Gastrocnemius medialis (tissue), 4 donors: ENCODE measurements around the gene CD79B. TPM values are rescaled to one million over a fixed set of nuclear protein-coding genes. Genes with fewer than 3 reads are reported as not detected.
"Not testable (repeated sequence)": the region's sequence is repeated elsewhere in the genome, so short reads cannot be mapped to it uniquely, and the experiment has no call there.

Experiments used
- ATAC-seq, 2 donors: fragments of 150-250 bp; one replicate each; pipeline ENCODE4 v1.9.1; 2016
- DNase-seq, 2 donors: peaks; one replicate each; pipeline ENCODE4 v3.0.0-alpha.2; 2019
- H3K27ac ChIP-seq, 4 donors: fragments of 200-600 bp; sonication (generic); 1 replicate in 1 of 4; 2 replicates in 3 of 4; pipeline ENCODE4 v1.5.1; 2016 to 2018; ENCODE audit warnings: mild to moderate bottlenecking in 2 of 4, moderate library complexity in 1 of 4
- H3K27me3 ChIP-seq, 3 donors: fragments of 200-600 bp; sonication (generic) in 2 of 3; 1 replicate in 1 of 3; 2 replicates in 2 of 3; pipeline versions ENCODE4 v1.5.1 to v1.6.0; 2016 to 2019; ENCODE audit warnings: mild to moderate bottlenecking in 1 of 3, moderate library complexity in 1 of 3
- H3K36me3 ChIP-seq, 2 donors: fragments of 200-600 bp; sonication (generic) in 1 of 2; one replicate each; pipeline ENCODE4 v1.5.1; 2017 to 2018
- H3K4me1 ChIP-seq, 2 donors: fragments of 200-600 bp; sonication (generic) in 1 of 2; one replicate each; pipeline ENCODE4 v1.5.1; 2016 to 2017; ENCODE audit warnings: mild to moderate bottlenecking in 2 of 2
- H3K4me3 ChIP-seq, 4 donors: fragments of 200-600 bp; sonication (generic) in 3 of 4; 1 replicate in 1 of 4; 2 replicates in 3 of 4; pipeline ENCODE4 v1.5.1; 2016 to 2019; ENCODE audit warnings: mild to moderate bottlenecking in 2 of 4
- H3K9me3 ChIP-seq, 3 donors: fragments of 200-600 bp; sonication (generic) in 2 of 3; 1 replicate in 1 of 3; 2 replicates in 2 of 3; pipeline ENCODE4 v1.5.1; 2016 to 2019
- CTCF ChIP-seq, 5 experiments: fragments of 450-650 bp in 3 of 5; fragments of 200-600 bp in 2 of 5; sonication (generic) in 2 of 5; IDR thresholded peaks in 4 of 5; conservative IDR thresholded peaks in 1 of 5; 1 replicate in 4 of 5; 2 replicates in 1 of 5; pipeline ENCODE4 v1.5.1; 2016 to 2019; ENCODE audit warnings: antibody characterized with exemption in 5 of 5, mild to moderate bottlenecking in 3 of 5, moderate library complexity in 3 of 5
- in situ Hi-C, 4 donors: fragments of 200-750 bp; cut with MboI; loops; one replicate each; pipeline versions ENCODE4 v1.15.0 to v1.8.0; 2017; ENCODE audit warnings: low sequenced_read_pairs in 4 of 4
- intact Hi-C: fragments of 100-400 bp; cut with DNase I; formaldehyde crosslinking; loops from one replicate; pipeline ENCODE4 v1.15.1; 2023; ENCODE audit warnings: low total_unique reads
- total RNA-seq, 4 donors: library from RNA; depleted of rRNA; stranded (reverse); fragments of >200 nt; gene quantifications; one replicate each; pipeline versions ENCODE4 v1.1.0 to v1.2.3, GENCODE V29; 2016

CD79B gene
- total RNA-seq, 4 donors from 2014 or later: 2.2 to 5.1 (median 3.3) TPM

GRCh38 chr17:63903787-63904201 is 28.3 kb downstream of the CD79B start:
- H3K4me1 ChIP-seq, H3K27me3 ChIP-seq, intact Hi-C loops, H3K4me3 ChIP-seq, H3K9me3 ChIP-seq, DNase-seq, H3K27ac ChIP-seq, H3K36me3 ChIP-seq: not testable (repeated sequence)
- in situ Hi-C loops: loop anchor here (25.0 kb wide), 3 partner anchors 234 to 534 kb away; partner anchors contain the start of genes ERN1 (in 2 of the 4) and MILR1 (in 1 of the 4)
- TF ChIP-seq CTCF (IDR thresholded peaks at IDR 0.05 in 4 of 5, conservative IDR thresholded peaks at IDR 0.05 in 1 of 5): peak in 3 of 5 experiments; percentile 22 to 47 (median 34)
- ATAC-seq: peak in 1 of 2 donors; percentile 51

- H3K27me3 ChIP-seq, H3K4me3 ChIP-seq, H3K27ac ChIP-seq, H3K36me3 ChIP-seq, ATAC-seq, DNase-seq, intact Hi-C loops, H3K4me1 ChIP-seq, H3K9me3 ChIP-seq: not testable (repeated sequence)
- in situ Hi-C loops: loop anchor here (25.0 kb wide), 3 partner anchors 235 to 535 kb away; partner anchors contain the start of genes ERN1 (in 2 of the 4) and MILR1 (in 1 of the 4)
Measured at GRCh38 chr17:63901971-63902370, 30.2 kb downstream of the CD79B start.

GRCh38 chr17:63898899-63899798 is 33.0 kb downstream of the CD79B start:
- H3K36me3 ChIP-seq, ATAC-seq, intact Hi-C loops, H3K4me3 ChIP-seq, H3K4me1 ChIP-seq, in situ Hi-C loops, DNase-seq, H3K27ac ChIP-seq, H3K27me3 ChIP-seq, H3K9me3 ChIP-seq: not testable (repeated sequence)

GRCh38 chr17:63896524-63897354 is 35.4 kb downstream of the CD79B start, which contains the start of gene CSH1:
Gene CSH1 (minus strand): TSS chr17:63896574. CDS start chr17:63896511, 63 bp downstream.
- in situ Hi-C loops, ATAC-seq, H3K27ac ChIP-seq, H3K9me3 ChIP-seq, DNase-seq, H3K27me3 ChIP-seq, H3K4me3 ChIP-seq, H3K4me1 ChIP-seq, H3K36me3 ChIP-seq, intact Hi-C loops: not testable (repeated sequence)

GRCh38 chr17:63894821-63895220 is 37.3 kb downstream of the CD79B start:
- ATAC-seq, H3K36me3 ChIP-seq, H3K9me3 ChIP-seq, DNase-seq, H3K27ac ChIP-seq, H3K27me3 ChIP-seq, H3K4me3 ChIP-seq, in situ Hi-C loops, intact Hi-C loops, H3K4me1 ChIP-seq: not testable (repeated sequence)

GRCh38 chr17:63894021-63894420 is 38.1 kb downstream of the CD79B start:
- DNase-seq, H3K27ac ChIP-seq, H3K4me1 ChIP-seq, H3K4me3 ChIP-seq, H3K27me3 ChIP-seq, intact Hi-C loops, H3K9me3 ChIP-seq, in situ Hi-C loops, H3K36me3 ChIP-seq, ATAC-seq: not testable (repeated sequence)
